Stimulated activated CD8-positive, alpha-beta memory T cell treated with anti-CD3 and anti-CD28 coated beads, Interleukin-12 subunit alpha, Interleukin-12 subunit beta, amount 100 ng/mL, for 24 hours (primary cell): ENCODE results near the gene GPR15.

Experiments
- DNase-seq: peaks from one replicate; pipeline ENCODE4 v3.0.0-alpha.2; 2020; ENCODE audit errors: extremely low read depth

Gene GPR15

DNA sequence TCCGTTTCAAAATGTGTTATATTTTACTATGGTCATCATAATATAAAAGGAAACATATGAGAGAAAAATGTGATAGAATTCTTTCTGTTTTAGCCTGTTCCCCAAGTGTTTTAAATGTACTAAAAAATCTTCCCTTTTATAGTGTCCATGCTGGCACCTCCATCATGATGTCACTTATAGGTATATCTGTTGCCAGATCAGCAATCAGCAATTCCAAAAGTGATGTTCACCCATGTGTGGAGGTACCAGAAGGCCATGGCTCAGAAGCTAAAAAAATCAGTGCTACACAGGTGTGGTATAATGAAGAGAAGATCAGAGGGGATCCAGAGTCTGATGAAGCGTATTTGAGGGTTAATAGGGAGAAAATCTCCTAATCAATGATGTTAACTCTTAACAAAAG lies 1.1 kb upstream of the GPR15 start:
- DNase-seq = no peak

DNA sequence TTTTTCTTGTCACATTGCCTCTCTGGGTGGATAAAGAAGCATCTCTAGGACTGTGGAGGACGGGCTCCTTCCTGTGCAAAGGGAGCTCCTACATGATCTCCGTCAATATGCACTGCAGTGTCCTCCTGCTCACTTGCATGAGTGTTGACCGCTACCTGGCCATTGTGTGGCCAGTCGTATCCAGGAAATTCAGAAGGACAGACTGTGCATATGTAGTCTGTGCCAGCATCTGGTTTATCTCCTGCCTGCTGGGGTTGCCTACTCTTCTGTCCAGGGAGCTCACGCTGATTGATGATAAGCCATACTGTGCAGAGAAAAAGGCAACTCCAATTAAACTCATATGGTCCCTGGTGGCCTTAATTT lies 478 bp downstream of the GPR15 start:
- no peak for DNase-seq

DNA sequence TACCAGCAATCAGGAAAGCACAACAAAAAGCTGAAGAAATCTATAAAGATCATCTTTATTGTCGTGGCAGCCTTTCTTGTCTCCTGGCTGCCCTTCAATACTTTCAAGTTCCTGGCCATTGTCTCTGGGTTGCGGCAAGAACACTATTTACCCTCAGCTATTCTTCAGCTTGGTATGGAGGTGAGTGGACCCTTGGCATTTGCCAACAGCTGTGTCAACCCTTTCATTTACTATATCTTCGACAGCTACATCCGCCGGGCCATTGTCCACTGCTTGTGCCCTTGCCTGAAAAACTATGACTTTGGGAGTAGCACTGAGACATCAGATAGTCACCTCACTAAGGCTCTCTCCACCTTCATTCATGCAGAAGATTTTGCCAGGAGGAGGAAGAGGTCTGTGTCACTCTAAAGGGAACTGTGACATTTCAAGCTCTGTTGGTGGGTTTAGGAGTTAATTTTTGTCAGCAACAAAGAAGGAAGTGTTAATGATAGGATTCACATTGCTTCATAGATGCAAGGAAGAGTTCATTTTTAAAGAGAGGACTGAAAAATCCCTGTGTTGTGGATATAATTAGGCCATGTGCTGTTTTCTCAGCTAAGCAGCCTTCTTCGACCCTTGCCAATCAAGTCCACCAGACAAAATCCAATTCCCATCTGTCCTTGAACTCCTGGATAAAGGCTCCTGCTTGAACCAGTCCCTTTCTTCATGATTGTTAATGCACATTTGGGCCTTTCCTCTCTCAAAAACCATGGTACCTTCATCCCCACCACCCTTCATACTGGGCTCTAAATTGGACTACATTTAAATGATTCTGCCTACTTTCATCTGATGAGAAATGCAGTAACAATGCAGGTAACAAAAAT lies 1.2 kb downstream of the GPR15 start:
- no peak for DNase-seq

DNA sequence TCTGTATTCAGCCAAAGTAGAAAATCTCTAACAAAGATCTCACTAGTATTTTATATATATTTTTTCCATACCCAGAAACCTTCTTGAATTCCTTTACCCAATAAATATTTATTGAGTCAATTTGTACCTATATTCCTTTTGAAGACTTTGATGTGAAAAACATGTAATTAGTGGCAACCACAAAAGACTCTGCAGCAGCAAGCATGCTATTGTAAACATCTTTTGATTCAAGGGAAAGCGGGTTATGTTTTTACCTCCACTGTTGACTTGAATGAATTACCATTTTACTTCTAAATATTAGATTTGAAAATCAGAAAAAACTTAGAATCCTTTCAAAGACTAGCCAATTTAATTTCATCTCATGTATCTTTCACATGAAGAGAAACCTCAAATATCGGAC lies 2.4 kb downstream of the GPR15 start:
- DNase-seq = no peak

DNA sequence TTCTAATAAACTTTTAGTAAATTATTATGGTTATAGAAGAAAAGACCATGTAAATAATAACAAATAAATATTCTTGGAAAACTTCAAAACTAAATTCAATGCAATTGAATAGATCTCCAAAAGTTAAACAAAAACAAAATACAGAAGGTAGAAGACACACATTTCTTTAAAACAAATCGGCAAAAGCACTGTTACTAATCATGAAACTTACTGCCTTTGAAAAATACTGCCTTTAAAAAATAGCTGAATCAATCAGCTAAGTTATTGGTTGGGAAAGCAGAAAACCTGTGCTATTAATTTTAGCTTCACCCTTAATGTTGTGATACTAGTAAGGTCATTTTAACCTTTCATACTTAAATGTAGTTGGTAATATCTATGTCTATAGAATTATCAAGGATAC lies 3.0 kb downstream of the GPR15 start:
- no peak for DNase-seq

DNA sequence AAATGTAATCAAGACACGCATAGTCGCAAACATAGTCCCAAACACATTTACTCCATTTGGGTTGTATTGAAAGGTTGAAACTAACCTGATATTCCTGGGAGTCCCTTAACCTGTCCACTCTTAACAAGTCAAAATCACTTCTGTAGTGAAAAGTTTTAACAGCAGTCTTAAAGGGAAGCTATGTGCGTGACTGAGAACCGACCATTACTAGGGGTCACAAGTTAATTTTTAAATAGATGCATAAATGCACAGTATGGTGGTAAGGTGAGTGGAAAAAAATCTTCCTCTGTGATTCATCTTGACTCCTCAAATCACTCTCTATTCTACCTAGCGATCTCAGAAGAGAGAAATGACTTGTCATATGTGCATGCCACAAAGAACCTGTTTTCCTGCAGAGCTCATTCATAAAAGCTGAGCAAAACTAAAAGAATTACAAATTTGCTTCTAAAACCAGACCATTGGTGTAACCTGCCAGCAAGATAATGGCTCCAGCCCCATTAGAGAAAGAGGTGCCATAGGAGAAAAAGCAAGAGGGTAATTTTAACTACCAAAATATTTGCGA lies 4.8 kb downstream of the GPR15 start:
- no peak for DNase-seq

DNA sequence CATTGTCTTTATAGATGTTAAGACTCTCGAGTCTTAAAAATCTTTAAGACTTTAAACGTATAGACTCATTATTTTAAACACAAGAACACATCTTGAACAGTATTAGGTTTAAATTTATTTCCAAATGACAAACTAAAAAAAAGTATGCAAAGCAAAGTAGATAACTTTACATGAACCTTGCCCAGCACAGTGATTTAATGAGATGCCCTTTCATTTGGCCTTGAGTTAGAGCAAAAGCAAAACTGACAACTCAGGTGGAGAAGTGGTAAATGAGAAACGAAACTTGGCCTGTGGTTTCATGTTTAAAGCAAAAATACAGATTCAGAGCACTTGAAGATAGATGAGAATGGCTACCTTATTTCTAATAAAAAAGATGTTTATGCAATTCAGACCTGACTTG lies 8.6 kb downstream of the GPR15 start:
- no peak for DNase-seq

DNA sequence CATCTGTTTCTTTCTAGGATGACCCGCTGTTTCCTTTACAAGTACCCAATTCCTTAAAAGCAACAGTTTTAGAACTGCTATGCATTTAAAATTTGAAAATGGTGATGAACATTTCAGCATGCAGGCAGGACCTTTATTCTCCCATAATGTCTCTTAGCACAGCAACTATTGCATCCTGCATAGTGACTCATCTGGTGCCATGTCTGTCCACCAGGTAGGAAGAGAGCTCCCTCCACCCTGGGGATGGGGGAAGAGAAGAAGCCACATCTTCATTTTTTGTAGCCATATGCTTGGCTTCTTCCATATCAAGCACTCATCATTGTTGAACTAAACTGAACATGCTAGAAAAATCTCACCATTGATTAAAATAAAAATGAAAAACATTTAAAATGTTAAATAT lies 9.9 kb downstream of the GPR15 start:
- no peak for DNase-seq

DNA sequence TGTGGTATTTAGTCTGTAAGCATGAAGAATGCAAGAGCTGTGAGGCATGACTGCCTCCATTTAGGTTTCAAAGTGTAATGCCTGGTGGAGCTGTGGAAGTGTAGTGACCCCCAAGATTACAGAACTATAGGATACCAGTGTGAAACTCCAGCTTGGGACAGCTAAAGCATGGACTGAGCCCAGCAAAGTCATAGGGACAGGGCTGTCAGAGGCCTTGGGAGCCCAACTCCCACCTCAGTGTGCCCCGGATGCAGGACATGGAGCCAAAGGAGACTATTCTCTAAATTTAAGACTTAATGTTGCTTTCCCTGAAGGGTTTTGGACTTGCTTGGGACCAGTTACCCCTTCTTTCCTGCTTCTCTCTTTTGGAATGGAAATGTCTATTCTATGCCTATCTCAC lies 10.8 kb downstream of the GPR15 start:
- no peak for DNase-seq

DNA sequence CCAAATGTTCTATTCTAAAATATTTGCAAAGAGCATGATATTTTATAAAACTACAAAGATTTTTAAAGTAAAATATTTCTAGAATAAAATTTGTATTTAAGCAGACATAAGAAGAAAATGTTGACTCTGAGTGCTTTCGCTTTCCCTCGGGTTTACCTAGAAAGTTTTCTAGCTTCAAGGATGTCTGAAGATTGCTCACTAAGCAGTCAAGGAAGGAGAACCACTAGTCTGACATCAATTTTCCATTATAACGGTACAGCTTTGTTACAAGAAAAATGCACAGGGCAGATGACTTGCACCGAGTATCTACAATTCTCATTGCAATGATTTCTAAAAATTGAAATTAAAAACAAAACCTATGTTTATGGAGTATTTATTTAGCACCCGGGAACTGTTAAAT lies 14.2 kb downstream of the GPR15 start:
- no peak for DNase-seq

DNA sequence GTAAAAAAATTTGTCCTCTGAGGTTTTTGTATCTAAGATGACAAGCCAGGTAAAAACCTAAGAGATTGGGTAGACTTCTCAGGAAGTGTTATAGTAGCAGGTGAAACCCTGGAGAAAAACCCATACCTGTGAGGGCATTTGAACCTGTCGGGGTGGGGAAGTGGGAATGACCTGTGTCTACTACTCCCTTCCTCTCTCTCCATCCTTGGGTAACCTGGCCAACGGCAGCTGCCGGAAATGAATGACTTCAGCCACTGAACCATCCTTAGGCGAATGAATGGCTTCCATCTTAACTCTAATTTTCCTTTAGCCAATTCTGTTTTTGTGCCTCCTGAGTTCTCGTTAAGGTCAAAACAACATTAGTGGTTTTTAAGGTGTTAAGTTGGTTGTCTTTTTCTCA lies 16.8 kb downstream of the GPR15 start:
- no peak for DNase-seq

DNA sequence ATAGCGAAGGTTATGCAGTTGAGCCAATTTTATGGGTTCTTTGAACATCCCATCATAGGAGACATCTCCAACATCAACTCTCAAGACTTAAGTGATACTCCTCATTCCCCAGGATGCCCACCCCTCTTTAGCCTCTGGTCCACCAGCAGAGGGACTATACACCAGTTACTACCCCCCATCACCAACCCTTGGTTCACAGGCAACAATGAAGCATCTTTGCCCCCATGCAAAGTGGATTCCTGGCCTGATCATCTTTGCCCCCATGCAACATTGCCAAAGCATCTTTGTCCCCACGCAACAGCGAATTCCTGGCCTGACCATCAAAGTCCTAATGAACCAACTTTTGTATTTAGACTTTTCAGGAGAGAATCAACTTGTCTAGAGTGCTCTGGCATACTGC lies 19.1 kb downstream of the GPR15 start:
- DNase-seq = no peak

DNA sequence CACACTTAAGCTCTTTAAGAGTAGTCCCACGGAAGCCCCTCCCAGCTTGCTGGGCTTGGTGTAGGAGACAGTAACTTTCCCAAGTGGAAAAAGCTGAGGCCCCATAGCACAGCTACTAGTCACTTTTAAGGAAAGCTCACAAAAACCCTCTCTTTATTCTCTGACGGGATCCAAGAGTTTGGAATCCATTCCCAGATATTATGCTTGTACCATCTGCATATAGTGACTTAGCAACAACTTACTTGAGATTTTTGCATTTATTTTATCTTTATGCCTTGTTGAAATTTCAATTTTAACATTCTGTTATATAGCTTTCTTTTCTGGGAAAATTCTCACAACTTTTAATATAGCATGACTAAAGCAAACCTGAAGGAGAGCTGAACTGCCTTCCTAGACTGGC lies 19.5 kb downstream of the GPR15 start:
- no peak for DNase-seq

DNA sequence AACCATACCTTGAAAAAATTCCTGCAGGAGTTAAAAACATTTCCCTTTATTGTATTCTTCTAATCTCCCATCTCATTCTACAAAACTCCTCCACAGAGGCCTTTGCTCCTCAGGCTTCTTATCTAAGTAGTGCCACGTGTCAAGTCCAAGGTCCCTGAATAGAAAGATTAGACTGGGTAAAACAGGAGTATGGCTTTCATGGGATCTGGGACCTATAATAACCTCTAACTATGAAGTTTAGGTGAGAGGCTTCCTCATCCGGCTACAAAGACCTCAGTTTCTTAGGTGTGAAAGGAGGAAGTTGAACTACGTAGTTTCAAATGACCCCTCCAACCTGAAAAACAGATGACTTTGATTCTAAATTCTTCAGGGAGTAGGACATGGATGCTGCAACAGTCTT lies 20.0 kb downstream of the GPR15 start:
- no peak for DNase-seq

DNA sequence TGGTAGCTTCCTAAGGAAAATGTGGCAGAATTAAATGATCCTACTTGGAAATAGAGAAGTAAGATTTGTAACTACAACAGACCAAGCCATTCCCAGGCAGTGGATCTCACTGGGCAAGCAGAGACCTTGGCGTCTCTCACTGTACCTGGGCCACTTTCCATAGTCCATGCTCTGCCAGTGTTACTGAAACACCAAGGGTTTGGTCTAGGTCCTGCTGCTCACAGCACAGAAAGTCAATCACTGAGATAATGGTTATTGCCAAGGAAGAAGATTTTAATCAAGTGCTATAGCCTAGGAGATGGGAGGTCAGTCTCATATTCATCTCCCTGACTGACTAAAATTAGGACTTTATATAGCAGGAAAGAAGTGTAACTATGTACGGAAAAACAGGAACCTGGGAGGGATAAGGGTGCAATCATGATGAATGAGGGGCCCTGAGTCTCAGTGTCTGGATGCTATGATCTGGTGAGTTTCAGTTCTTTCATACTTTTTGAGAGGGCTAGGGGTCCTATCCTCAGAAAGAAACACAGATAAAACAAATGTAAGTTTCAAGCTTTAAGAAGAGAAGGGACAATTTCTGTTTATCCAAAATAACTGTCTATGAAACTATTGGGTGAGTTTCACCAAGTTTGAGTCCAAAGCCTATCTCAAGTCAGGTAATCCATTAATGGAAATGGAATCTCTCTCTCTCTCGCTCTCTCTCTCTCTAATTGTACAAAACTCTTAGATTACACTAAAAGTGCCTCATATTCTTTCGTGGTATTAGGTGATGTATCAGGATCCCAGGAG lies 20.6 kb downstream of the GPR15 start:
- no peak for DNase-seq

DNA sequence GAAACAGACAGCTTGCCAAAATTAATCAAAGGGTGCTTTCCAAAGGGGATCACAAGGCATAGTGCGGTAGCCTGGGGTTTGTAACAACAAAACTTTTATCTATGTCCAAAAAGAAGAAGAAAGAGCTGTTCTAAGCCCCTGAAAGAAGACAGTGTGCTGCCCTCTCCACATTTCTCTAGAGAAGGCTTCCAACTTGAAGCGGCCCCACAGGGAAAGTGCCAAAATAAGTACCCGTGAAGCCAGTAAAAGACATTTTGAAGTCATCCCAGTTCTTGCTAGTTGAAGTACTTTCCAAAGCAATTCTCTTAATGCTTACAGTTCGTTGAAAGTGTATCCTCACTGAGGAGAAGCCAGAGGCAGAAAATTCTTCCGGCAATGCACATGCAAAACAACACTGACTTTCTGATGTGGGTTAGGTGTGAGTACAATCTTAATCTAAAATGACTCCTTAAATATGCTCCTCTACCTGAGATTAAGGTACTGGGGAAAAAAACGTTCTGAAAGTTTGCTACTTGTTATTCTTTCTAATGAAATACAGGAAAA lies 21.3 kb downstream of the GPR15 start:
- no peak for DNase-seq

DNA sequence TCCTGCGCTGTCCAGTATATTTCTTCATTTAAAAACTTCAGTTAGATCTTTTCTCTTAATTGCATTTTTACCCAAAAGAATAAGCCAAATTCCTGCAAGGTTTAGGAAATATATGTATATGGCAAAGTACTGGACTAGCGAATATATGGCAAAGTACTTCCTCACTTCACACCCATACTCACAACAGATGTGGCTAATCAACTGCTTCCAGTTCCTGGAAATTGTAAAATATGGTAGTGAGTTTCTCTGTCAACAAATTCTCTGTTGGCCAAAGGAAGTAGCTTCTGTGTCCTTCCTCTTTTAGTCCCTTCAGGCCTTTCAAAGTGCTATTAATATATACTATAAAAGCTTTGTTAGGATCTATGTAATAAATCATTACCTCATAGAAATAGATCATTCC lies 22.0 kb downstream of the GPR15 start:
- DNase-seq = no peak

DNA sequence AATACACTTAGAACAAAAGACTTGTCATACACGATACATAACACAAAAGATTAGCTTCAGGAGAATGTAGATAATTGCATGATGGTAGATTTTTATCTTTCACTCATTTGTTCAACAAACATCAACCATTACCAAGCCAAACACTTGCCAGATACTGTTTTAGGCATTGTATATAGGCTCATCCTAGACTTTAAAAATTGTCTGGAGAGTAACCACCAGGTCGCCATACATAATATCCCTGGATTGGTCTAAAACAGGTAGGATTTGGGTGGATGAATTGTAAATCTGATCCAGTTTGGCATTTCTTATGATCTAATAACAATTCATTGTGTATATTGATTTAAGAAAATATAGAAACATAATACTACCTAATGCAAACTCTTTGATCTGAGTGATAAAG lies 22.8 kb downstream of the GPR15 start:
- no peak for DNase-seq

DNA sequence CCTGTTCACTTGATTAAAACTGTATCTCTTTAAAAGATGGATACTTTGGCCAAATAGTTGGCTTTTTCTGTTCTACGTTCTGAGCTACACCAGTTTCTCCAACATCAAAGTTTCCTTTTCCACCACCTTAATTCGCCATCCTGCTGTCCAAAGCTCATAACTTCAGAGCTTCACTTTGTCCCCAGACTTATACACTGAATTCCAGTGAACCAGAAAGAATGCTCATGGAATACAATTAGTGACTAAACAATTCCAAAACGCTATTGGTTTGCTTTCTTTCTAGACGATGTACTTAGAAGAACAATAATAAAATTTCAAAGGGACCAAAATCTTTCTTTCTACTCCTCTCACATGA lies 23.2 kb downstream of the GPR15 start:
- no peak for DNase-seq

DNA sequence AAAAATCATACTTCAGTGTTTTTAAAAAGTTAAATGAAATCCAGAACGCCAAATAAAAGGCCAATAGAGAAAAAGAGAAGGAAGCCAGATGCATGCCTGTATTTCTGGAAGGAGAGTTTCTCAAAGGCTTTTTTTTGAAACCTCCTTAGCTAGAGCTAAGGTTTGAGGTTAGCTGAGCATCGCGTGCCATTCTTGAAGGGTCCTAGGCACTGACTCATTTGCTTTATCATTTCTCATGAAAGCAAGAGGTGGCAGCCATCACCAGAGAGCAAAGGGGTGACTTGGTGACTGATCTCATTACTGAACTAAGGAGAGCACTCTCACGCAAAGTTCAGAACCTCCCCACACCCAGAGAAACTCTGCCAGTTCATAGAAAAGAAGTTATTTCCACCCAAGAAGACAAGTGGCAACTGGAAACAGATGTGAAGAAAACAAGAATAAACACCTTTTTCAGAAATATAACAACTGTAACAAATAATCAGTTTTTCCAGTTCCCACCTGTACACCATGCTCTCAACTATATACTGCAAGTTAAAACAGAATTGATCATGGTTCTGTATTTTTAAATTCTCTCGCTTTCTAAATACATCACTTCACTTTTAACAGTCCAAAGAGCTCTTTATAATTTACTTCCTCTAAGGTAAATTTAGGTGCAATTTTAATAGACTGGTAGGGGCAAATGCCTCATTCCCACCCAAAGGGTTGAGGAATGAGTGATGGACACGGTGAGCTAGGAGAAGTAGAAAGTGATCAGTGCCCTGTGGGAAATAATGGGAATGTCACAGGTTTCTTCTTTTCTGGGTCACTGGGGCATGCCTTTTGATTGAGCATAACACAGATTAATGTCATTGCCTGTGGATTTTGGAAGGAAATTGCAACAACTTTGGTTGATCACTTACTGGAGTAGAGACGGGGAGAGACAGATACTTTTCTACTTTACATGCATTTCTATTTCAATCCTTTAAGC lies 24.7 kb downstream of the GPR15 start:
- DNase-seq = peak; percentile 27

DNA sequence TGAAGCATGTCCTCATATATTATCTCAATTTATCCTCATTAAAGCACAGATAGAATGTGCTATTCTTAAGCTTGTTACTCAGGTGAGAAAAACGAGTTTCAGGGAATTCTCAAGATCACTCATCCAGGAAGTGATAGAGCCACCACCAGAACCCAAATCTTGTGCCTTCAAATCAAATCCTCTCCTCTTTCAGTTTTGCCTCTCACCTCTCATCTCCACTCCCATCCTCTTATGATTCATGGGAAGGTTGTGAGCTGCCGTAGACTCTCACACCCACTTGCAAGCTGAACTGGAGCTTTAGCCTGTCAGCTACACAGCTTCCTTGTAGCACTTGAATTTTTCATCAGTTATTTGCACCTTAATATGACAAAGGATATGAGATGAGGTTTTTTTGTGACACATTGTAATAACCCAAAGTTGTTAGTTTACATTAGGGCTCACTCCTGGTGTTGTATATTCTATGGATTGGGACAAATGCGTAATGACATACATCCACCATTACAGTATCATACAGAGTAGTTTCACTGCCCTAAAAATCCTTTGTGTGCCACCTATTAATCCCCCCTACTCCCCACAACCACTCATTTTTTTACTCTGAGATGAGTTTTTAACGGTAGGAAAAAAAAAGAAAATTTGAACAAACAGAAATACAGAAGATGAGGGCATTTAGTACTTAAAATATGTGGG lies 25.7 kb downstream of the GPR15 start:
- peak; percentile 35 for DNase-seq
